Measurements from ENCODE around the gene FBF1.

FBF1 gene

DNA sequence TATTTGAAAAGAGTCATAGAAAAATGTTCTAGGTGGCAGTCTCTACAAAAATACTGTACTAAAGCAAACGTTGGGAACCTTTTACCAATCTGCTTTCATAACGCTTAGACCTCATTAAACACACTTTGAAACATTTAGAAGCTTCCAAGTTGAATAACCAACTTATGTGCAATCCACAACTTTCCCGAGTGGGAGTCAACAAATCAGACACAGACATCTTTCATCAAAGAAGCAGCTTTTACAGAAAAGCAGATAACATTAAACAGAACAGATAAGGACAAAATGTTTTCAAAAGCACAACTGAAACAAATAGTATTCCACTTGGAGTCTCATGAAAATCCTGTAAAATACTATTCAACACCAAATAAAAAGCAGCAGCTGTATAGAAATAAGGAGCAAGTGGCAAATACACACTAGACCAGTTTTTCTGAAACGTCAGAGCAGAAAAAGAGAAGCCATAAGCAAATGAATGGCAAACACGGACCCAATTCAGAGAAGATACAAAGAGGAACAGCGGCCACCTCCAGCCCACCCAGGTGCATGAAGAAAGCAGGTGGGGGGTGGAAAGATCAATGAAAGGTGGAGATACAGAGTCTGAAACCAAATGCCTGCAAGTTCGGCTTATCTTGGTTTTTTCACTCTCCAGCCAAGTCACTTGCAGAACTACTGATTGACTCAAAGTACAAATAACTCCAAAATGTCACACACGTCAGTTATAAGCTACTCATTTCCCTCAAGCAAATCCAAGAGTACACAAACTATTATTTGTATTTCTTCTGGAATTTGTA lies 18.4 kb upstream of the FBF1 start:
- no peak for DNase-seq (ENCODE audit: low read depth in 2 of 2)

DNA sequence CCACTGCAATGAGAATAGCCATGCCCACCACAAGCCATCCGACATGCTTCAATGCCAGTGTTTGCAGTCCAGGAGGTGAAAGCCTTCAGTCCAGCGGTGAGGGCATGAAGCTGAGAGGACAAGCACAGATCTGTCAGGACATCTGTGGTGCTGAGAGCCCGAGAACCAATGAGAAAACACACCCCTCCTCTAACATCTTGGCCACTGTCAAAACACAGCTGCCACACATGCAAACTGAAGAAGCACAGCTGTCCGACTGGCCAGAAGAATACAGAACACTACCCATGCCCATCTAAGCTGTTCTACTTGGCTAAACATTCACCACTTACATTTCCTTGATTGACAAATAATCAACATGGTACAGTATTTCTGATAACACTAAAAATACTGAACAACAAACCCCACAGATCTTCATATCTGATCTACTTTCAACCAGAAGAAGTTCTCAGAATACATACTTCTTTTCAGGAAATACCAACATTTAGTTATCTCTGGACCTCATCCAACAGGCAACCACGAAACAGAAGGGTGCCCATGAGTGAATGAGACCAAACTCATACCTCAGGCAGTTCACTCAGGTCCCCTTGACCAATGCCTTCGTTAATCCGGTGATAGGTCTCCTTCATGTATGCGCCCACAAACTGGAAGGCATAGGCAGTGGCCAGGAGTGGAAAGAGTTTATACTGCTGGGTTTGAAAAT lies 10.2 kb upstream of the FBF1 start:
- no peak for DNase-seq (ENCODE audit: low read depth in 2 of 2)

DNA sequence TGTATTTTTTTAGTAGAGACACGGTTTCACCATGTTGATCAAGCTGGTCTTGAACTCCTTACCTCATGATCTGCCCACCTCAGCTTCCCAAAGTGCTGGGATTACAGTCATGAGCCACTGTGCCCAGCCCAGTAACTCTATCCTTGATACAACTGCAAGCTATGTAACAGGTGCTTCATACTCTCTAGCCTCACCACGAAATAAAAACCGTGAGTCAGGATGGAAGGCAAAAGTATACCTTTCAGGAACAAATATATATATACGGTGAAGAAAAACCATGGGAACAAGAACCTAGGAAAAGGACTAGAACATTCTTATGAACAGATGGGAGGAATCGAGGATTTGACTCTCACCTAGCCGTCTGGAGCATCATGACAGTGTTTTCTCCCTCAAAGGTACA lies 9.6 kb upstream of the FBF1 start:
- no peak for DNase-seq (ENCODE audit: low read depth in 2 of 2)

DNA sequence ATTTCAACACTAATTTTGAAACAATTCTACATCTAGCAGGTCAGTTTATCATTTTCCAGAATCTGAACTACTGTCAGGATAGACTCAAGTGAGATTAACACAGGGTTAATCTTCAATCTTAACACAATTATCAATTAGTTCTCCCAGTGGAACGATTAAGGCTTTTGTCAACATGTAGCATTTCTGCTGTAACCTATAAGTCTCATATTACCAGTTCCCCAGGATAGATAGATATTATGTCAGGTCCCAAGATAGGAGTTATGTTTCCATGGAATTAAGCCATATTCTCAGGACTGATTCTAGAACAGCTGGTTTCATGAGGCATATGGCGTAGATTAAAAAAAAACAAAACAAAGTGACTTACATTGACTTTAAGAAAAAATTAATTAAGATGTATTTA lies 4.4 kb upstream of the FBF1 start:
- no peak for DNase-seq (ENCODE audit: low read depth in 2 of 2)

DNA sequence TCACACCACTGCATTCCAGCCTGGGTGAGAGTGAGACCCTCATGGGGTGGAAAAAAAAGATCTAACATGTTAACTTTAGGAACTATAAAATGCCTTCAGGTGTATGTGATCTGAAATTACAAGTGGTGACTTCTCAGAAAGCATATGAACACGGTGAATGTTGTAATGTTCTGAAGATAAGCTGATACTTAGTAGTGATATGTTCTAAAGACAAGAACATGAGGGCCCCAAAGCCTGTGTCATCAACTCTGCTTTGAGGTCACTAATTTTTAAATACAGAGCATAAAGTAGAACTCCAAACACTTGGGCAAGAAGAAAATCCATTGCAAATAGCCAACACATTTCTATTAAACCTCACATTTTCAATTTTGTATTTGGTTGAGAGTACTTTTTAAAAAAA lies 2.6 kb upstream of the FBF1 start:
- DNase-seq (ENCODE audit: low read depth in 2 of 2), result no peak

DNA sequence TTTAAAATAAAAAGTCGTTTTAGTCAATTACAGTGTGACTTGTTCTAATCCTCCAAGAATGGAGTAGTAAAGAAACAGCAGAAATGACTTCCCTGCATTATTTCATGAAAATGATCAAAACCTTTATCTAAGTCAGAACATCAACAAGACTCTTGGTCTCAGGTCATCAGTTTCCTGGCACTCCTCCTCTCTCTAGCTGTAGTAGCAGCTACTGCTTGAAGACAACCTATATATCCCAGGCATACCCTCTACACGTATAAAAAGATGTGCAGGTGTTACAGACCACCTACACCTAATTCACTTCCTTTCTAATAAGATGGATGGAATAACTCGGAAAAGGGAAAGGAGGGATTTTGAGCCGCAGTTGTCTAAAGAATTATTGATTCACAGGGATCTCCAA lies 1.6 kb upstream of the FBF1 start:
- no peak for DNase-seq (ENCODE audit: low read depth in 2 of 2)

DNA sequence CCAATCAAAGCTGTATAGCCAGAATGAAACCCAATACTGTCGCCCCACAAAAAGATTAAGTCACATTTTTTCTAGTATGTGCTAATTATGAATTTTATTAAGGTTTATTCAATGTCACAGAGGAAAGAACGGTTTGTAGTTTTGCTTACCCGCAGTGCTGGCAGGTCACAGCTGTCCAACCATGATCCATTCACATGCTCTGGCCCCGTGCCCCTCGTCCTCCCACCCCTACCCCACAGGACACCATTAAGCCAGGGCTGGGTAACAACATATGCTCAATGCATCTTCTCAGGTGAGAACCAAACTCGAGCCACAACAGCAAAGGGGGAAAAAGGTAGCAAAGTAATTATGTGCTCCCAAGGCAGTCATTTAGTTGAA lies 589 bp upstream of the FBF1 start:
- no peak for DNase-seq (ENCODE audit: low read depth in 2 of 2)

DNA sequence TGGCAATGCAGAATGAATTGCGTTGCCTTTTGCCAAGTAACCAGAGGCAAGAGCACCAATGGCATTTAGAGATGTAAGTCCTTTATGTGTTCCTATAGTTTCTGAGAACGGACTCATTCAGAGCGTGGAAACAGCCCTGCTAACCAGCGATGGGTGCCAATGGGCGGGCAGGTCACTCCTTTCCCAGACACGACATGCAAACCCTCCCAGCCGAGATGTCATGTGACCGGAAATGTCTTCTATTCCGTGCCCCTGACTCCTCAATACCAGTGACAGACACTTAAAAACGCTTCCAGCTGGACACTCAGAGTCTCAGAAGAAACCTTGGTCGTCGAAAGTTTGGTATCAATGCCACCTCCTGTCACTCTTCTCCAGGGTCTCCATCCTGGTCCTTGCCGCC lies 3.2 kb downstream of the FBF1 start:
- DNase-seq (ENCODE audit: low read depth in 2 of 2), result no peak

DNA sequence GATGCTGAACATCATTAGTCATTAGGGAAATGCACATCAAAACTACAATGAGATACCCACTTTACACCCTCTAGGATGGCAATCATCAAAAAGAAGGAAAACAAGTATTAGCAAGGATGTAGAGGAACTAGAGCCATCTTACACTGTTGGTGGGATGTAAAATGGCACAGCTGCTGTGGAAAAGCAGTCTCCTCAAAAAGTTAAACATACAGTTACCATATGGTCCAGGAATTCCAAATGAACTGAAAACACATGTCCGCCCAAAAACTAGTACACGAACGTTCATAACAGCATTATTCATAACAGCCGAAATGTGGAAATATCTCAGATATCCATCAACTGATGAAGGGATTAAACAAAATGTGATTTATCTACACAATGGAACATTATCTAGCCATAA lies 7.0 kb downstream of the FBF1 start:
- no peak for DNase-seq (ENCODE audit: low read depth in 2 of 2)

DNA sequence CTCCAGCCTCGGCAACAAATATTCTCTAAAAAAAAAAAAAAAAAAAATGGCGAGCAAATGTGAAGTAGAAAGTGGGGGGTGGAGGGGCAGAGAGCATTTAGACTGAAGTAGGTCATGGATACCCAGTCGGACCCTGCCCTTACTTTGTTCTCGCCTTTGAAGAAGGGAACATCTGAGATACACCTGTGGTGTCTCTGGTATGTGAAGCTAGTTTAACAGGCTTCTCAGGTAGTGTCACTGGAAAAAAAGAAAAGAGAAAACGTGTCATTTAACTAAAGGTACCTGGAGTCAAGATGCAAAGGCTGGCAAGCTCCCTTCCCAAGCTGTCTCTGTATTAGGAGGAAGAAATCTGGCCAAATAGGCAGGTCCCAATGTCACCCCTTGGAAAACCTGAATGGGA lies 8.0 kb downstream of the FBF1 start:
- no peak for DNase-seq (ENCODE audit: low read depth in 2 of 2)

DNA sequence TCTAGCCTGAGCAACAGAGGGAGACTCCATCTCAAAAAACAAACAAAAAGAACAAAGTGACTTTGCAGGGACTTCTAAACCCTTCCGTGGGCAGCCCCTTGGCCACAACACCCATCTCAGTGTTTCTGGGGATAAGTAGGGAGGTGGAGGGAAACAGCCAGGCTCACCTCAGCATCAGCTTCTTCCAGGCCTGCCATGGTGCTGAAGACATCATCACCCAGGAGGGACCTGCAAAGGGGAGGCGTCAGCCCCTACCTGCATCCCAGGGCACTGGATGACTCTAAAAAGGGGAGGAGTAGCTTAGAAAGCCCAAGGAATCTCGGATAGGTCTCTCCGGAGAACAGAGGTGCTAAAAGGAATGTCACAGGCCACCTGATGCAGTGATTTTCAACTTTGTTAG lies 9.8 kb downstream of the FBF1 start:
- no peak for DNase-seq (ENCODE audit: low read depth in 2 of 2)

DNA sequence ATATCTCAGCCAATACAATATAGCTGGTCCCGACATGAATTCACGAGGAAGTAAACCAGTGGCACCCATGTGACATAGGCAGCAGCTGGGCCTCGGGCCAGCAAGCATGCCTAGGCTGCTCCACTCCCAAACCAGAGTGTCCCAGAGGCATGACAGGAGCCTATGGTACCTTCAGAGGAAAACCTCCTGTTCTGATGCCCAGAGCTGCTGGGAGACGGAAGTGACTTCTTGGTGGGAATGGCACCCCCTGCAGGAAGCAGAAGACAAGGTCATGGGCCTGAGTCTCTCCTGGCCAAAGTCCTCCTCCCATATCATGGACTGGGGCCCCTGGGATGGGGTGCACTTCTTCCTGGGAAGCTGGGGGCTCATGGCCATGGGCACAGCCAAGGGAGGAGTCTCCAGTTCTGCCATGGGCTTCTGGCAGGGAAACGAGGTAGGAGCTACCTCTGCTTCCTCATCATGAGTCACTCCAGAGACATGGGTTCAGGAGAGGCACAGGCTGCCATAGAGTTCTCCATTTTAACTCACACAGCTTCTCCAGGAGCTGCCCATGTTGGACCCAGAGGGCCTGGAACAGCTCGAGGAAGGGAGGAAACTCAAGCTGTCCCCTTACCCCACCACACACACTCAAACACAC lies 13.4 kb downstream of the FBF1 start:
- no peak for DNase-seq (ENCODE audit: low read depth in 2 of 2)

DNA sequence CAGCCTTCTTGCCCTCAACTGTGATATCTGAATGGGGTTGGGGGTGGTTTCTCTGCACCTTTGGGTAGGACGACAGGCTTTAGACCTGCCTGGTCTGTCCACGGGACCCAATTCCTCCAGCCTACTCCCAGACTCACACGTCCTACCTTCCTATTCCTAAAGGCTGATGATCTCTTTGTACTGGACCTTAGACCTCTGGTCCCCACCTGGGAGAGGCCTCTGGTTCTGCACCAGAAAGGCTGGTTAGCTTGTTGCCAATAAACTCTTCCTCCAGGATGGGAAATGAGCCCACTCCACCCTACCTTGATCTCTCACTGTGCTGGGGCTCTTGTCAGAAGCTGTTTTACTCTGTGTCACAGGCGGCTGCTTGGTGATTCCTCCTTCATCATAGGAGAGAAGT lies 14.4 kb downstream of the FBF1 start:
- no peak for DNase-seq (ENCODE audit: low read depth in 2 of 2)

DNA sequence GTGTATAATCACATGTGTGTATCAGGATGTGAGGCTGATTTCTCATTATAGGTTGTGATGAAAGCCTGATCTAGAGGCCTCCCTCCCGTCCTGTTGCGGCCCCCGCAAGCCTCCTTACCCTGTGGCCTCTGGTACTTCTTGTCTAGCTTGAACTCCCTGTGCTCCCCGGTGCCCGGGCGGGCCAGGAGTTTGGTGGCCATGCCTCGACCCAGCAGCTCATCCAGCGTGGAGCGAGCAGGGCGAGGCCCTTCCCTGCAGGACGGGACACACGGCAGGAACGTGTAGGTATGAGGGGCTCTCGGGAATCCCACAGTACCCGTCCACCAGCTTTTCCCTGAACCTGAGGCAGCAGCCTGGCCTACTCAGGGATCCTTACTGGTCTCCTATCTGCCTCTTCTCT lies 14.9 kb downstream of the FBF1 start:
- DNase-seq (ENCODE audit: low read depth in 2 of 2), result no peak

DNA sequence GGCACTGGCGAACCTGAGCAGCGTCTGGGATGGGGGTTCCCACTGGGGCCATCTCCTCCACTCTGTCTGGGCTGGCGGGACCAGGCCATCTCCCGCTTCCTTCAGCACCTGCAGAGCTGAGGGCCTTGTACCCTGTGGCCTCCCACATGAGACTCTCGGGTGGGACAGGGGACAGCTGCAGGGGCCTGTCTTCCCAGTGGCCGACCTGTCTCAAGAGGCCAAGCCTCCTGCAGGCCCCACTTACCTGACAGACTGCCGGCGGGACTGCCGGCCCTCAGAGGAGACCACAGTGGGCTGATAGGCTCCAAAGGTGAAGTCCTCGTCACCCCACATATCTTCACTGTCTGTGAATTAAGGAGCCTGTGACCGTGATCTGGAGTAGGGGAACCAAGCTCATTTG lies 15.7 kb downstream of the FBF1 start:
- DNase-seq (ENCODE audit: low read depth in 2 of 2), result no peak

DNA sequence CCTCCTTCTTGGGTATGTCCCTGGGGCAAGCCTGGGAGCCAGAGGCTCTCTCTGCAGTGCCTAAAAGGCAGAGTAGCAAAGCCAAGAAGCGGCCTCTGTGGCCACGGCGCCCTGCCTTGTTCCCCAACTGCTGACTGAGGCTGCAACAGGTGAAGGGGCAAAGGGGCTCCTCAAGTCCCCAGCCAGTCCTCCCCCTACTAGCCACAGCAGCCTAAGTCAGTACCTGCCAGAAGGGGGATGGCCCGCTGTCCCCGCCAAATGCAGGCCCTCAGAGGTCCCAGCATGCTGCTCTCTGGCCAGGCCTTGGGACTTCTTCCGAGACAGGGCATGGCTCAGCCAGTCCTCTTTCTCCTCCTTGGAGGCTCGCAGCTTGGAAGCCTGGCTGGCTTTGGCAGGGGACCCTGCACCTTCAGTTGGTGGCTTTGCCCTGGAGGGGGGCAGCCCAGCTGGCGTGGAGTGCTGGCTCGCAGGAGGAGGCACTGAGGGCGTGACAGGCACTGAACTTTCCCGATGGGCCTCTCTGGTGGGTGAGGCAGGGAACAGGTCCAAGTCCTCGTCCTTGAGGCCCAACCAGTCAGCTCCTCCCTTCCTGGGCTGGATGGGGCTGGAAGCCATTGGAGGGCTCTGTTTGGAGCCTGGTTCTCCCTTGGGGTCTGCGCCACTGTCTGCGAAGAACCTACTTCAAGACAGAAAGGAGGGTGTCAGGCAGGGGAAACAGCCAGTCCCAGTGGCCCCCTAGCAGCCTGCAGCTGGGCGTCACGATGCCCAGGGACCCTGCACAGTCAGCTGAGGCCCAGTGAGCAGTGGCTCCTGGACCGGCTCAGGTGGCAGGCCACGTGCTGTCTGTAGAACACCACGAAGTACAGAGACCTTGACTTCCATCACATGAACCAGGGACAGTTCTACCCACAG lies 17.6 kb downstream of the FBF1 start:
- no peak for DNase-seq (ENCODE audit: low read depth in 2 of 2)

DNA sequence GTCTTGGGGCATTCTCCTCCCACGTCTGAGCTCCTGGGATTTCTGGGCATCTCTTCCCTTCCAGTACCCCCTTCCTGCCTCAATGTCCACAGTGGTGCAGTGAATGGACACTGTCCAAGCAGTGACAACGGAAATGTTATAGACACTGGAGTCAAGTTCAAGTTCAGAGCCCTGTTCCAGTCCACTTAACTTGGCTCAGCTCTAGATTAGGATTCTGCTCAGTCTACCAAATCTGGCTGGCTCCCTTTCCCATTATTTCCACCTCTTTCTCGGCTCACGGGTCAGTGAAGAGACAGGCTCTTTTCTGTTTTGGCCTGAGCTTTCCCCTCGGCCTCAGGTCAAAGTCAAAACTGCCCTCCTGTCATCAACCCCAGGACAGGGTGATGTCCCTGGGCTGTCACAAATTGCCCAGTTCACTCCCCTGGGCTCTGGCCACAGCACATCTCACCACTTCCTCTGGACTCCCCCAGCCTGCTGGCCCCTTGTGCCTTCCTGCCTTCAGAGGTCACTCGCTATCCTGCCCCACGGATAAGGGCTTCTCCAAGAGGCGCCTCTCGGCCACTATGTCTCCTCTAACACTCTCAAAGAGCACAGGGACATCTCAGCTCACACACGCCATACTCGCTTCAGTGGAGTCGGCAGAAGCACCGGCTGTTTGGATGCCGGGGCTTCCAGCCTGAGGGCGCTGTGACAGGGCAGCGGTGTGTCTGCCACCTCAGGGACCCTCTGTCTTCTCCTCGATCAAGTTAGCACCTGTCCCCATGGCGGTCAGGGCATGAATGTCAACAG lies 18.5 kb downstream of the FBF1 start:
- DNase-seq (ENCODE audit: low read depth in 2 of 2), result no peak

DNA sequence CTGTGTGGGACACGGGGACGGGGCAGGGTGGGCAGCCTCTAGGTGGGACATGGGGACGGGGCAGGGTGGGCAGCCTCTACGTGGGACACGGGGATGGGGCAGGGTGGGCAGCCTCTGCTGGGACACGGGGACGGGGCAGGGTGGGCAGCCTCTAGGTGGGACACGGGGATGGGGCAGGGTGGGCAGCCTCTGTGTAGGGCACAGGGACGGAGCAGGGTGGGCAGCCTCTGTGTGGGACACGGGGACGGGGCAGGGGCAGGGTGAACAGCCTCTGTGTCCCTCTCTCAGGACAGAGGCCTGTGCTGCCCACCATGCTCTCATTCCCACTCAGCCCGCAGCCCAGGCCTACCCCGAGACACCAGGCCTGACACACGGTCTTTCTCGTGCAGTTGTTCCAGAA lies 19.2 kb downstream of the FBF1 start:
- DNase-seq (ENCODE audit: low read depth in 2 of 2), result no peak

DNA sequence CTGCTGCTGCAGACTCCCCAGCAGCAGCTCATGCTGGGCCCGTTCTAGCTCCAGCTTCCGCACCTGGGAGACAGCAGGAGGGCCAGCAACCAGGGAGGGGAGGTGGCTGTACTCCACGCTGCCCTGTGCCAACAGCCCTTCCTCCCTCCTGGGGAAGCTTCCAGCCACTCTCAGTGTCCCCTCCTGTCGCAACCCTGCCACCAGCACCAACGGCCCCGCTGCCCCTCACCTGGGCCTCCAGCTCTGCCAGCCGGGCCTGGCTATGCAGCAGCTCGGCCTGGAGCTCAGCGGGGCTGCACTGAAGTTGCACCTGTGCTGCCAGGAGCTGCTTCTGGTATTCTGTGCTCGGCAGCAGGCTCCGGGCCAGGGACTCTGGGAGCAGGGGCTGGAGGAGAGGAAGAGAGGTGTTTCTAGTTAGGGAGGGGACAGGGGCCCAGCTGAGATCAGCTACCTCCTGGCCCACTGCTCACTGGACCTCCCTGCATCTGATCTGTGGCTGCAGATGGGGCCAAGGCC lies 20.7 kb downstream of the FBF1 start:
- no peak for DNase-seq (ENCODE audit: low read depth in 2 of 2)

DNA sequence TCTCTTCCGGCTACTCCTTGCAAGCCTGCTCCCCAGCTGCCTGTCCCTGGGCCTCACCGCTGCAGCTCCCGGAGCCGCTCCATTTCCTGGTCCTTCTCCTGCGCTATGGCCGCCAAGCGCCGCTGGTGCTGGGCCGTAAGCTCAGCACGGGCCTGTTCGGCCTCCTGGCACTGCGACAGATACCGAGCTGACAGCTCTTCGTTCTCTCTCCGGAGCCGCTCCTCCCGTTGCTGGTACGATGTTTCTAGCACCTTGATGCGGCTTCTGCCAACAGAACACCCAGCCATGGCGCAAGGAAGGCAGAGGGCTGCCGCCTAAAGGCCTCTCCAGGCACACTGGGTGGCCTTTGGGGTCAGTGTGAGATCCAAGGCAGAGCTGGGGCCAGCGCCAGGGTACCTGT lies 21.2 kb downstream of the FBF1 start:
- DNase-seq (ENCODE audit: low read depth in 2 of 2), result no peak

DNA sequence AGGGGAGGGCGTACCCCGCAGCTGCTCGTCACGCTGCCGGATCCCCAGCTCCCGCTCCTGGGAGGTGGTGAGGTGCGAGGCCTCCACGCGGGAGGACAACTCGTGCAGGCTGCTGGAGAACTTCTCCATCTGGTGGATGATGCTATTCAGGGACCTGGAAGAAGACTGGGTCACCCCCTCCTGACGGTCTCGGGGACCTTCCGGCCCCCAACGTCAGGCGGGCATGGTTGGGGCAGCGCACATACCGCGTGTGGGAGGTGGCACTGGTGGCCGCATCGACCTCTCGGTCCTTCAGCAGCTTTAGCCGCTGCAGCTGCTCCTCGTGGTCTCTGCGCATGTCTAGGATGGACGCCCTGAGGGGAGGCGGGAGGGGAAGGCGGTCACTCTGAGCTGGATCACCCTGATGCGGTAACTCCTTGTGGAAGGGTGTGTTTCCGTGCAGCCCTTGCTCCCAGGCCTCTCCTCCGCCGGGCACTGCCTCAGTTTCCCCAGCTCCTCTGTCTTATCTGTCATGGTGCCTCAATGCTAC lies 22.9 kb downstream of the FBF1 start:
- DNase-seq (ENCODE audit: low read depth in 2 of 2), result no peak

Measured in stimulated activated CD8-positive, alpha-beta memory T cell treated with anti-CD3 and anti-CD28 coated beads, Interleukin-2, amount 100 ng/mL, for 1 hour (primary cell).